GM11168 (cell line): ENCODE data around the gene KCNC4.

ENCODE experiments used
- in situ Hi-C: fragments of 300-500 bp; cut with MboI; formaldehyde crosslinking; loops from one replicate; pipeline ENCODE4 v1.12.0; 2022; ENCODE audit warnings: low sequenced_read_pairs; ENCODE audit not compliant: unreplicated experiment

KCNC4 gene

DNA sequence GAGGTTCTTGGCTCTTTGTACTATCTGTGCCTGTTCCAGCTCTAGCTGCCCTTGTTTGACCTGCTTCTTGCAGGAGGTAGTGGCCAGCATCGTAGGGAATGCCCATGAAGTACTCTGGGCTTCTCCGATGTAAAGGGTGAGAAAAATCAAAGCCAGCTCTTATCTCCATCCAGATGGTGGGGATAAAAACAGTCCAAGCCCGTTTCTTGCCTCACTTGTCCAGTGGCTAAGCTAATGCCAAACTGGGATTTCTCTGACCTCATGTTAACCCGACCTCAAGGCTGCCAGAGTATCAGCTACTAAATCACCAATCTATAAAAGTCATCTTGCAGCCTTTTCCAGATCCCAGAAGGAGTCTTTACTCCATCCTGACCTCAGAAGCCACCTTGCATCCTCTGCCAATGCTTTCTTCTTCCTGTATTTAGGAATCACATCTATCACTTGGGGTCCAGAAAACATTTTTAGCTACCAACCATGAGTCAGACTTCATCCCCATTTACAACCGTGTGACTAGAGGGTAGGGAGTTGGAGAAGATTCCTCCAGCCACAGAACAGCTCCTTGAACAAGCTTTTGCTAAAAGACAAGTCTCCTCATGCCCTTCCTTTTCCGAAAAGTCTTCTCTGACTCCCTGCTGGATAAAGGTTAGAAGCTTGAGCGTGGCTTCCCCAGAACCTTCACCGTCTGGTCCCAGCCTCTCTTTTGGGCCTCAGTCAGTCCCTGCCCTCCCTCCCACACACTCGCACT, 35.9 kb downstream of the KCNC4 start:
- in situ Hi-C loops = no loop called here

DNA sequence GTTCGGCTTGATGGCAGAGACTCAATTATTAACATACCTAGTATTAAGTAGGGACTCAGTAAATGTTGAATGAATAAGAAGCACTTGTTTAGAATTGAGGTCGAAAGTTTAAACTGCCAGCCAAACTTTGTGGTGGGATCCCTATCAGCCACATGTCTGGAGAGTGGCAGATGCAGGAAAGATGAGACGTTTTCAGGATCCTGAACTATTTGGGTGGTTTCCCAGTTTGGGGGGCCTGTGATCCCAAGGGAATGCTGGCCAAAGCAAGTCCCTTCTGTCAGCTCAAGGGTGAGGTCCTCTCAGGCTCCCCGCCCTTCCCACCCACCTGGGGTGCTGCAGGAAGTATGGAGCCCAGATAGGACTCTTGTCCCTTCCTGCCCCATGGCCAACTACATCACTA, 38.6 kb downstream of the KCNC4 start:
- in situ Hi-C loops = no loop called here

DNA sequence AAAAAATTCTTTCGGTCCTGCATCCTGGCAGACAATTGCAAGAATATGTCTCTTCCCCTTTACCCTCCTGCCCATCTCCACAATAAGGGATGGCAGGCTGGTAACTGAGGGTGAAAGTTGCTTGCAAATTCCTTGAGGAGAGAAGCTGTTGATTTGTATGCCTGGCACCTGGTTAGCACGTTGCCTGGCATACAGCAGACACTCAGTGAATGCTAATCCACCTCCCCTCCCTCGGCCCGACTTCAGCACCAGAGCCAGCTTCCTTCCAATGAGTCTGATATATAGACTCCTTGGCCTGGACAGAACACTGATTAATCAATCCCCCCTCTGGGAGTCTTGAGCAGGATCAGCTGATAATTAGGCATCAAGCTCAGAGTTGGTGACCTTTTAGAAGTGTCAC, 39.1 kb downstream of the KCNC4 start:
- in situ Hi-C loops = no loop called here

DNA sequence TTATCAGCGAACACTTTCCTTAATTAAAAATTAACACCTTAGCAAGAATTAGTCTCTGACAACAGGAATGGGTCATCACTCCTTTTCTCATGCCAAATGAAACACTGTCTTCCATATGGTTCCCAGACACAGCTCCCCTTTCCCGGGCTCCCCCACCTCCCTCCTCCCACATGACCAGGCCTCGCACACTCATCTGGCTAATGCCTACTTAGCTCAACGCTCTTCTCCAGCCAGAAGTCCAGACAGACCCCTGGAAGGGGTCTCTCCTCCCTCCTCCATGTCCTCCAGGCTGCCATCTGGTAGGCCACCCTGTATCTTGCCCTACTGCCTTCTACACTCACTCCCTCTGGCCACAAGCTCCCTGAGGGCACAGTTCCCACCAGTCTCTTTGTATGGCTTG, 39.9 kb downstream of the KCNC4 start:
- in situ Hi-C loops = no loop called here

DNA sequence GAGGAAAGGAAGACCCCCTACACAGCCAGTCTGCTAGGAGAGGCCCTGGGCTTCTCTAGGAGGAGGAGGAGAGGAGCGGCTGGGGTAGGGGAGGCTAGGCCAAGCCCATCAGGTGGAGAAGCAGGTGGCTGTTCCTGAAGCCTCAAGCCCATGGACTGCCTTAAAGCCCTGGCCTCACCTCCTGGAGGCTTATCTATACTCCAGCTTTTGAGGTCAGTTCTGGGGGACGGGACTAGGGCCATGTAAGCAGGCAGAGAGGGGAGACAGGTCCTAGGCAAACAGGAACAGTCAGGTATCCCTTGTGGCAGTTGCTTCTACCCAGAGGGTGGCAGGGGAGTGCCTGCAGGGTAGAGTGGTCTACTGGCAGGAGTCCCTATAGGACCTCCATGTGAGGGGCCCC, 40.6 kb downstream of the KCNC4 start:
- in situ Hi-C loops = no loop called here

DNA sequence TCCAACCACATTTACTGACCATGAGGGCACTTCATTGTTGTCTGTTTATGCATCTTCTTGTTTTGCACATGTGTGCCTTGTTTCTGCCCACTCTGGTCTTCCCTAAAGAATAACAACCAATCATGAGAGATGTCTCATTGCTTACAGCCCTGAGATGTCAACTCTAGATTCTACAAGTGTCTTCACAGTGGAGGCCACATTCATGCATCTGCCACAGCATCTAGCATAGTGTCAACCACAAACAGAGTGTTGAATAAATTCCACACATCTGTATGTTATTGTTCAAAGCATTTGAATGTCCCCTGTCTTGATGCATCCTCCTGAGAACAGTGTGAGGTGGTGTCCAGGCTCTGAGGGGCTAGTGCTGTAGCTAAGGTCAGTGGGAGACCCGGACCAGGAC, 43.1 kb downstream of the KCNC4 start:
- in situ Hi-C loops = no loop called here

DNA sequence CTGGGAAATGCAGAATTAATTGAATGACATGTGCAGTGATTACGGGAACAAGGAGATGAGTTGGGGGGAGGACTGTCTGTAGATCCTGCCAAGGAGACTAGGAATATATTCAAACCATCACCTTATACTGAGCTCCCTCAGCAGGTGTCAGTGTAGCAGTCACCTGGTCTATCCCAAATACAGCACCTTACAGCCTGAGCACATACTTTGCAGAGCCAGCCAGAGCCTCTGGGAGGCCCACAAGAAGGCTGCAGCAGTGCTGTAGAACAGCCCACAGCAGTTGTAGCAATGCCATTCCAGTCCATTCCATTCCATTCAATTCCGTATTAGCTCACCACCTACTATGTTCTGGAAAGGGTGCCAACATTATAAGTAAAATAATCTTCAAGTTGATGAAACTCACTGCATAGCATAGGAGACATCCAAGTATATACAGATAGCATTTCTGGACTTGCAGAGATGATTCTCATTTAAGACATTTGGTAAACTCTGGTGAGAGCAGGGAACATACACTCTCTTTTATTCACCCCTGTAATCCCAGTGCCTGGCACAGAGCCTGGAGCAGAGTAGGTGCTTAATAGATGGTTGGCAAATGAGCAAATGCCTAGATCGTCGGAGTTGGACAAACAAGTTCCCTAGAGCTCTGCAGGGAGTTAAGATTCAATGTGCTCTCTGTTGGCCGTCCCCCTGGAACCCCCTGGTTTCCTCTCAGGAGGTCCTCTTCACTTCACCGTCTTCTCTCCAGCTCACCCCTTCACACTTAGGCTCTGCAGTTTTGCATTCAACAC, 44.7 kb downstream of the KCNC4 start:
- in situ Hi-C loops = no loop called here

DNA sequence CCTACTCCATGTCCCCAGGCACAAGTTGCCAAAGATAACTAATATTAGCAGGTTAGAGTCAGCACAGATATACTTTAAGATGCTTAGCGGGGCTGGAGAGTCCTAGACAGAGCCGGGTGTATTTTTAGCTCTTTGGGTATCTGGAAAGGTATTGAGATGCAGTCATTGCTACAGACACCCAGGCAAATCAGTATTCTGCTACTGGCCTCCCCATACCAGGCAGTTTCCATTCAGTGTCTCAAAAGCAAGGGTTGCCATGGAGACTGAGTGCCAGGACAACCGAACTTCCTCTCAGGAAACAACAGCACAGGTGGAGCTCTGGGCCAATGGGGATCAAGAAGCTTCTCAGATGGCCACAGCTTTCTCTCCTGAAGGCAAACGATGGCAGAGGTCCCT, 45.3 kb downstream of the KCNC4 start:
- in situ Hi-C loops = no loop called here

DNA sequence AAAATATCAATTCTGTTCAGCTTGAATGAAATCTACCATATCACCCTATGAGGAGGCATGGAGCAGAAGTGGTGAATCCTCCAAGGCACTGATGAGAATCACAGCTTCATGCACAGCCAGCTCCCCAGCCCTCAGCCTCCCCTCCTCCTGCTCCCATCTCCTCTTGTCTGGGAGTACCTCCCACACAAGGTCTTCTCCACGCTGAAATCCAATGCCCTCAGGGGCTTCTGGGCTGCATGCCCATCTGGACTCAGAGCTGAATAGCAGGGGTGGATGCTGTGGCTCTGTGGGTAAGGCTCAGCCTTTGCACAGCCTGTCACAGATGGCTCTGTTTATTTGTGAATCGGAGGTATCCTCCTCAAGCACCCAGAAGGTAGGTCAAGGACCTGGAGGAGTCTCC, 48.6 kb downstream of the KCNC4 start:
- in situ Hi-C loops = no loop called here

DNA sequence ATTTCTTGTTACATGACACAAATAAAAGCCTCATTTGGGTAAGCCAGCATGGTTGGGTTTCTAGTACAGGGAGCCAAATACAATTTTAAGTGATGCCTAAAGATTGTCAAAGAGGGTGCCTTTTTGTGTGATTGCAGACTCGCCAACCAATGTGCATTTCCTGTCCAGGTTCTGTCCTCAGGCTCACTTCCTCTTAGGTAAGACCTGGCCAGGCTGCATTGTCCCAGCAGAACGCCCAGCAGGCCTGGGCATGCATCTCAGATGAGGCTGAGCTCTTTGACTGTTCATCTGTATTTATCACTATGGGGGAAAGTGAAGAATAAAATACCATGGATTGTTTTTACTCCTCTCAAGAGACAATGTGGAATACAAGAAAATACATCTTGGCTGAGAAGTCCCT, 49.7 kb downstream of the KCNC4 start:
- in situ Hi-C loops = no loop called here
